Measurements from ENCODE around the gene PLA2G6. TPM values are rescaled to one million over a fixed set of nuclear protein-coding genes. Genes with fewer than 3 reads are reported as not detected.
"Not testable (repeated sequence)": the region's sequence is repeated elsewhere in the genome, so short reads cannot be mapped to it uniquely, and the experiment has no call there.

The PLA2G6 gene
- total RNA-seq, 1 experiment from 2014 or later = 18.7 TPM

- ChIA-PET CTCF (interaction anchor here (0.6 kb wide), 1 partner anchor 84 kb away, joined by 3 read pairs; the partner anchor contains the start of gene MAFF), POLR2A (no interaction called here)
- TF ChIP-seq CTCF (IDR thresholded peaks at IDR 0.05; ENCODE audit: insufficient read depth in 1 of 2, low read depth in 1 of 2, low read length in 1 of 2, severe bottlenecking in 1 of 2, unreplicated experiment in 1 of 2) = no peak
- Mint-ChIP-seq H3K4me3 (ENCODE audit: unreplicated experiment) (no peak overlapping the region), H3K4me1 (ENCODE audit: low read depth, unreplicated experiment) (no peaks in the 10 kb centered on the region), H3K36me3 (ENCODE audit: insufficient read depth, unreplicated experiment) (peaks cover 5% of the 10 kb centered on the region), H3K9me3 (ENCODE audit: unreplicated experiment) (no peaks in the 10 kb centered on the region), H3K27me3 (ENCODE audit: insufficient read depth, unreplicated experiment) (no peaks in the 10 kb centered on the region), H3K27ac (ENCODE audit: unreplicated experiment) (no peak overlapping the region)
- no peaks in the 10 kb centered on the region for H3K36me3 ChIP-seq (ENCODE audit: control insufficient read depth, insufficient read depth, low read length)
- BruUV-seq (replicated peaks) = no TSS peak
- H3K4me1 ChIP-seq = no peaks in the 10 kb centered on the region
- no peak for DNase-seq
- no peaks in the 10 kb centered on the region for H3K9me3 ChIP-seq
- intact Hi-C loops (cut with micrococcal nuclease; ENCODE audit: unreplicated experiment) = loop anchor here (10.0 kb wide), 2 partner anchors 67 to 97 kb away; partner anchors contain the start of gene PLA2G6
- H3K27me3 ChIP-seq (replicated peaks; ENCODE audit: control insufficient read depth, insufficient read depth, low read length) = no peaks in the 10 kb centered on the region
- H3K4me3 ChIP-seq (ENCODE audit: low read depth, low read length) = no peak overlapping the region
These were observed 63.4 kb downstream of the PLA2G6 start for GRCh38 chr22:38118182-38118581.

DNA sequence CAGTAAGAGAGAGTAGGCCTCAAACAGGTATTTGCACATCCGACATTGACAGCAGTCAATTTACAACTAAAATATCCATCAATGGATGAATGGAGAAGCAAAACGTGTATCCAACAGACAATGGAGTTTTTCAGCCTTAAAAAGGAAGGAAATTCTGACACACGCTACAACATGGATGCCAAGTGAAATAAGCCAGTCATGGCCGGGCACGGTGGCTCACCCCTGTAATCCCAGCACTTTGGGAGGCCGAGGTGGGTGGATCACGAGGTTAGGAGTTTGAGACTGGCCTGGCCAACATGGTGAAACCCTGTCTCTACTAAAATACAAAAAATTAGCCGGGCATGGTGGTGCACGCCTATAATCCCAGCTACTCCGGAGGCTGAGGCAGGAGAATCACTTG is 64.1 kb downstream of the PLA2G6 start:
- H3K36me3 ChIP-seq (ENCODE audit: control insufficient read depth, insufficient read depth, low read length); H3K9me3 Mint-ChIP-seq (ENCODE audit: unreplicated experiment); H3K36me3 Mint-ChIP-seq (ENCODE audit: insufficient read depth, unreplicated experiment); POLR2A ChIA-PET; H3K4me1 Mint-ChIP-seq (ENCODE audit: low read depth, unreplicated experiment); H3K4me3 Mint-ChIP-seq (ENCODE audit: unreplicated experiment); H3K4me3 ChIP-seq (ENCODE audit: low read depth, low read length); DNase-seq; BruUV-seq (replicated peaks); H3K4me1 ChIP-seq; H3K9me3 ChIP-seq; H3K27me3 ChIP-seq (replicated peaks; ENCODE audit: control insufficient read depth, insufficient read depth, low read length); H3K27me3 Mint-ChIP-seq (ENCODE audit: insufficient read depth, unreplicated experiment); H3K27ac Mint-ChIP-seq (ENCODE audit: unreplicated experiment): not testable (repeated sequence)
- intact Hi-C loops (cut with micrococcal nuclease; ENCODE audit: unreplicated experiment) = loop anchor here (10.0 kb wide), 2 partner anchors 67 to 97 kb away; partner anchors contain the start of gene PLA2G6
- CTCF ChIA-PET = interaction anchor here (0.6 kb wide), 1 partner anchor 84 kb away, joined by 3 read pairs; the partner anchor contains the start of gene MAFF

- H3K27me3 ChIP-seq (replicated peaks; ENCODE audit: control insufficient read depth, insufficient read depth, low read length) = no peaks in the 10 kb centered on the region
- Mint-ChIP-seq H3K4me1 (ENCODE audit: low read depth, unreplicated experiment) (peaks cover 6% of the 10 kb centered on the region), H3K27ac (ENCODE audit: unreplicated experiment) (no peak overlapping the region), H3K27me3 (ENCODE audit: insufficient read depth, unreplicated experiment) (no peaks in the 10 kb centered on the region), H3K4me3 (ENCODE audit: unreplicated experiment) (no peak overlapping the region), H3K9me3 (ENCODE audit: unreplicated experiment) (no peaks in the 10 kb centered on the region), H3K36me3 (ENCODE audit: insufficient read depth, unreplicated experiment) (peaks cover 5% of the 10 kb centered on the region)
- CTCF ChIA-PET = no interaction called here
- no peak overlapping the region for H3K4me3 ChIP-seq (ENCODE audit: low read depth, low read length)
- POLR2A ChIA-PET = no interaction called here
- H3K36me3 ChIP-seq (ENCODE audit: control insufficient read depth, insufficient read depth, low read length) = no peaks in the 10 kb centered on the region
- intact Hi-C loops (cut with micrococcal nuclease; ENCODE audit: unreplicated experiment) = loop anchor here (10.0 kb wide), 2 partner anchors 69 to 99 kb away; partner anchors contain the start of gene PLA2G6
- TF ChIP-seq CTCF (IDR thresholded peaks at IDR 0.05; ENCODE audit: insufficient read depth in 1 of 2, low read depth in 1 of 2, low read length in 1 of 2, severe bottlenecking in 1 of 2, unreplicated experiment in 1 of 2) = no peak
- peaks cover 16% of the 10 kb centered on the region for H3K4me1 ChIP-seq
- no peak for DNase-seq
- no TSS peak for BruUV-seq (replicated peaks)
- no peaks in the 10 kb centered on the region for H3K9me3 ChIP-seq
These were observed 66.0 kb downstream of the PLA2G6 start for GRCh38 chr22:38115423-38116205.

Data from Caco-2 (cell line).